ENCODE results near the gene VSTM2A. TPM values are rescaled to one million over a fixed set of nuclear protein-coding genes. Genes with fewer than 3 reads are reported as not detected.

Gene VSTM2A
- total RNA-seq, 1 donor from 2014 or later: not detected

- intact Hi-C loops (cut with micrococcal nuclease): no loop called here
- no peak for TF ChIP-seq CTCF (IDR thresholded peaks at IDR 0.05)
- ChIA-PET POLR2A (no interaction called here), CTCF (no interaction called here)
- DNase-seq: no peak
- Mint-ChIP-seq H3K27me3 (no peaks in the 10 kb centered on the region), H3K27ac (no peak overlapping the region), H3K4me1 (no peaks in the 10 kb centered on the region), H3K4me3 (no peak overlapping the region), H3K36me3 (ENCODE audit: low read depth) (no peaks in the 10 kb centered on the region), H3K9me3 (no peaks in the 10 kb centered on the region)
- ATAC-seq (ENCODE audit: low read depth): no peak
Observed at GRCh38 chr7:54563329-54563916, 21.2 kb downstream of the VSTM2A start.

GRCh38 chr7:54565432-54565831 is 23.3 kb downstream of the VSTM2A start:
- TF ChIP-seq CTCF (IDR thresholded peaks at IDR 0.05): no peak
- Mint-ChIP-seq H3K4me1 (no peaks in the 10 kb centered on the region), H3K27ac (no peak overlapping the region), H3K36me3 (ENCODE audit: low read depth) (no peaks in the 10 kb centered on the region), H3K9me3 (peaks cover 2% of the 10 kb centered on the region), H3K27me3 (no peaks in the 10 kb centered on the region), H3K4me3 (no peak overlapping the region)
- ChIA-PET CTCF (no interaction called here), POLR2A (no interaction called here)
- DNase-seq (no peak), ATAC-seq (ENCODE audit: low read depth) (no peak)
- intact Hi-C loops (cut with micrococcal nuclease): no loop called here

- Mint-ChIP-seq H3K4me1 (no peaks in the 10 kb centered on the region), H3K27ac (no peak overlapping the region), H3K9me3 (no peaks in the 10 kb centered on the region), H3K27me3 (no peaks in the 10 kb centered on the region), H3K4me3 (no peak overlapping the region), H3K36me3 (ENCODE audit: low read depth) (no peaks in the 10 kb centered on the region)
- ATAC-seq (ENCODE audit: low read depth) (no peak), DNase-seq (no peak)
- intact Hi-C loops (cut with micrococcal nuclease): no loop called here
- ChIA-PET POLR2A (no interaction called here), CTCF (no interaction called here)
- no peak for TF ChIP-seq CTCF (IDR thresholded peaks at IDR 0.05)
Observed at GRCh38 chr7:54581511-54581910, 39.3 kb downstream of the VSTM2A start.

GRCh38 chr7:54591404-54592386 is 49.5 kb downstream of the VSTM2A start:
- H3K36me3 Mint-ChIP-seq (ENCODE audit: low read depth): no peaks in the 10 kb centered on the region
- H3K9me3 Mint-ChIP-seq: peaks cover 2% of the 10 kb centered on the region
- H3K27me3 Mint-ChIP-seq: no peaks in the 10 kb centered on the region
- no peaks in the 10 kb centered on the region for H3K4me1 Mint-ChIP-seq
- no peak for TF ChIP-seq CTCF (IDR thresholded peaks at IDR 0.05)
- no peak overlapping the region for H3K4me3 Mint-ChIP-seq
- no peak for ATAC-seq (ENCODE audit: low read depth)
- intact Hi-C loops (cut with micrococcal nuclease): no loop called here
- ChIA-PET CTCF (no interaction called here), POLR2A (no interaction called here)
- DNase-seq: no peak
- H3K27ac Mint-ChIP-seq: no peak overlapping the region

GRCh38 chr7:54596747-54597146 is 54.6 kb downstream of the VSTM2A start:
- ChIA-PET CTCF (no interaction called here), POLR2A (no interaction called here)
- ATAC-seq (ENCODE audit: low read depth) (peak; percentile 25), DNase-seq (no peak)
- intact Hi-C loops (cut with micrococcal nuclease): no loop called here
- H3K4me3 Mint-ChIP-seq: no peak overlapping the region
- H3K27ac Mint-ChIP-seq: no peak overlapping the region
- peaks cover 6% of the 10 kb centered on the region for H3K9me3 Mint-ChIP-seq
- H3K4me1 Mint-ChIP-seq: no peaks in the 10 kb centered on the region
- TF ChIP-seq CTCF (IDR thresholded peaks at IDR 0.05): no peak
- H3K27me3 Mint-ChIP-seq: no peaks in the 10 kb centered on the region
- no peaks in the 10 kb centered on the region for H3K36me3 Mint-ChIP-seq (ENCODE audit: low read depth)

Measured in activated B cell treated with CpG ODN at 0.5 μM for 24 hours (primary cell).